ENCODE measurements around the gene KL.

- TF ChIP-seq, protein P1, sequence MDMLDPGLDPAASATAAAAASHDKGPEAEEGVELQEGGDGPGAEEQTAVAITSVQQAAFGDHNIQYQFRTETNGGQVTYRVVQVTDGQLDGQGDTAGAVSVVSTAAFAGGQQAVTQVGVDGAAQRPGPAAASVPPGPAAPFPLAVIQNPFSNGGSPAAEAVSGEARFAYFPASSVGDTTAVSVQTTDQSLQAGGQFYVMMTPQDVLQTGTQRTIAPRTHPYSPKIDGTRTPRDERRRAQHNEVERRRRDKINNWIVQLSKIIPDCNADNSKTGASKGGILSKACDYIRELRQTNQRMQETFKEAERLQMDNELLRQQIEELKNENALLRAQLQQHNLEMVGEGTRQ (IDR thresholded peaks at IDR 0.05), result no peak
- TF ChIP-seq POLR2A (IDR thresholded peaks at IDR 0.05; ENCODE audit: low read length) (no peak), HOXB13 (CRISPR knock-in tag; IDR thresholded peaks at IDR 0.05; ENCODE audit: low read depth) (no peak), HDAC2 (IDR thresholded peaks at IDR 0.05) (no peak)
- TF ChIP-seq, protein P2, sequence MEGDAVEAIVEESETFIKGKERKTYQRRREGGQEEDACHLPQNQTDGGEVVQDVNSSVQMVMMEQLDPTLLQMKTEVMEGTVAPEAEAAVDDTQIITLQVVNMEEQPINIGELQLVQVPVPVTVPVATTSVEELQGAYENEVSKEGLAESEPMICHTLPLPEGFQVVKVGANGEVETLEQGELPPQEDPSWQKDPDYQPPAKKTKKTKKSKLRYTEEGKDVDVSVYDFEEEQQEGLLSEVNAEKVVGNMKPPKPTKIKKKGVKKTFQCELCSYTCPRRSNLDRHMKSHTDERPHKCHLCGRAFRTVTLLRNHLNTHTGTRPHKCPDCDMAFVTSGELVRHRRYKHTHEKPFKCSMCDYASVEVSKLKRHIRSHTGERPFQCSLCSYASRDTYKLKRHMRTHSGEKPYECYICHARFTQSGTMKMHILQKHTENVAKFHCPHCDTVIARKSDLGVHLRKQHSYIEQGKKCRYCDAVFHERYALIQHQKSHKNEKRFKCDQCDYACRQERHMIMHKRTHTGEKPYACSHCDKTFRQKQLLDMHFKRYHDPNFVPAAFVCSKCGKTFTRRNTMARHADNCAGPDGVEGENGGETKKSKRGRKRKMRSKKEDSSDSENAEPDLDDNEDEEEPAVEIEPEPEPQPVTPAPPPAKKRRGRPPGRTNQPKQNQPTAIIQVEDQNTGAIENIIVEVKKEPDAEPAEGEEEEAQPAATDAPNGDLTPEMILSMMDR (IDR thresholded peaks at IDR 0.05), result no peak
- TF ChIP-seq, protein P3, sequence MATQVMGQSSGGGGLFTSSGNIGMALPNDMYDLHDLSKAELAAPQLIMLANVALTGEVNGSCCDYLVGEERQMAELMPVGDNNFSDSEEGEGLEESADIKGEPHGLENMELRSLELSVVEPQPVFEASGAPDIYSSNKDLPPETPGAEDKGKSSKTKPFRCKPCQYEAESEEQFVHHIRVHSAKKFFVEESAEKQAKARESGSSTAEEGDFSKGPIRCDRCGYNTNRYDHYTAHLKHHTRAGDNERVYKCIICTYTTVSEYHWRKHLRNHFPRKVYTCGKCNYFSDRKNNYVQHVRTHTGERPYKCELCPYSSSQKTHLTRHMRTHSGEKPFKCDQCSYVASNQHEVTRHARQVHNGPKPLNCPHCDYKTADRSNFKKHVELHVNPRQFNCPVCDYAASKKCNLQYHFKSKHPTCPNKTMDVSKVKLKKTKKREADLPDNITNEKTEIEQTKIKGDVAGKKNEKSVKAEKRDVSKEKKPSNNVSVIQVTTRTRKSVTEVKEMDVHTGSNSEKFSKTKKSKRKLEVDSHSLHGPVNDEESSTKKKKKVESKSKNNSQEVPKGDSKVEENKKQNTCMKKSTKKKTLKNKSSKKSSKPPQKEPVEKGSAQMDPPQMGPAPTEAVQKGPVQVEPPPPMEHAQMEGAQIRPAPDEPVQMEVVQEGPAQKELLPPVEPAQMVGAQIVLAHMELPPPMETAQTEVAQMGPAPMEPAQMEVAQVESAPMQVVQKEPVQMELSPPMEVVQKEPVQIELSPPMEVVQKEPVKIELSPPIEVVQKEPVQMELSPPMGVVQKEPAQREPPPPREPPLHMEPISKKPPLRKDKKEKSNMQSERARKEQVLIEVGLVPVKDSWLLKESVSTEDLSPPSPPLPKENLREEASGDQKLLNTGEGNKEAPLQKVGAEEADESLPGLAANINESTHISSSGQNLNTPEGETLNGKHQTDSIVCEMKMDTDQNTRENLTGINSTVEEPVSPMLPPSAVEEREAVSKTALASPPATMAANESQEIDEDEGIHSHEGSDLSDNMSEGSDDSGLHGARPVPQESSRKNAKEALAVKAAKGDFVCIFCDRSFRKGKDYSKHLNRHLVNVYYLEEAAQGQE (IDR thresholded peaks at IDR 0.05), result no peak
These were observed 91.1 kb downstream of the KL start for GRCh38 chr13:33107361-33107760.

Data from A549 (cell line).